ENCODE measurements around the gene TOR2A.

Gene TOR2A

GRCh38 chr9:127700140-127700539 lies 35.0 kb downstream of the TOR2A start:
- FAIRE-seq (no peak), DNase-seq (ENCODE audit: low spot score) (no peak)

- DNase-seq (ENCODE audit: low spot score), result no peak
- FAIRE-seq, result no peak
Observed at GRCh38 chr9:127698985-127699670, 36.0 kb downstream of the TOR2A start.

- FAIRE-seq (no peak), DNase-seq (ENCODE audit: low spot score) (no peak)
Observed at GRCh38 chr9:127698386-127698785, 36.7 kb downstream of the TOR2A start.

GRCh38 chr9:127697575-127697974 lies 37.5 kb downstream of the TOR2A start:
- FAIRE-seq (no peak), DNase-seq (ENCODE audit: low spot score) (no peak)

GRCh38 chr9:127694890-127695720 lies 40.0 kb downstream of the TOR2A start:
- no peak for DNase-seq (ENCODE audit: low spot score)
- no peak for FAIRE-seq

GRCh38 chr9:127693697-127694096 lies 41.4 kb downstream of the TOR2A start:
- FAIRE-seq (no peak), DNase-seq (ENCODE audit: low spot score) (no peak)

GRCh38 chr9:127693143-127693542 lies 42.0 kb downstream of the TOR2A start:
- DNase-seq (ENCODE audit: low spot score) (no peak), FAIRE-seq (no peak)

GRCh38 chr9:127692071-127692470 lies 43.0 kb downstream of the TOR2A start:
- FAIRE-seq, result no peak

GRCh38 chr9:127690735-127691134 lies 44.4 kb downstream of the TOR2A start:
- no peak for FAIRE-seq
- DNase-seq (ENCODE audit: low spot score), result no peak

More at GRCh38 chr9:127692071-127692470, 43.0 kb downstream of the TOR2A start:
- no peak for DNase-seq (ENCODE audit: low spot score)

- DNase-seq (ENCODE audit: low spot score) (no peak), FAIRE-seq (no peak)
Observed at GRCh38 chr9:127689329-127690000, 45.6 kb downstream of the TOR2A start.

- DNase-seq (ENCODE audit: low spot score) (no peak), FAIRE-seq (no peak)
Observed at GRCh38 chr9:127686461-127687393, 48.4 kb downstream of the TOR2A start.

GRCh38 chr9:127684576-127684975 lies 50.5 kb downstream of the TOR2A start:
- DNase-seq (ENCODE audit: low spot score) (no peak), FAIRE-seq (no peak)

GRCh38 chr9:127683723-127684122 lies 51.4 kb downstream of the TOR2A start:
- FAIRE-seq (no peak), DNase-seq (ENCODE audit: low spot score) (no peak)

GRCh38 chr9:127682351-127683136 lies 52.5 kb downstream of the TOR2A start:
- no peak for DNase-seq (ENCODE audit: low spot score)
- FAIRE-seq, result no peak

All from RCC 7860 (cell line).